ENCODE results near the gene CNTNAP5.

CNTNAP5 gene

GRCh38 chr2:124524155-124524915 is 499.2 kb downstream of the CNTNAP5 start:
- no peak for DNase-seq
- H3K4me1 ChIP-seq, result no peaks in the 10 kb centered on the region
- H3K4me3 ChIP-seq, result no peak overlapping the region
- intact Hi-C loops (cut with DNase I; ENCODE audit: low total_unique reads), result no loop called here
- no peak for TF ChIP-seq CTCF (IDR thresholded peaks at IDR 0.05)
- no peaks in the 10 kb centered on the region for H3K9me3 ChIP-seq
- H3K27ac ChIP-seq, result no peak overlapping the region
- no peaks in the 10 kb centered on the region for H3K36me3 ChIP-seq
- no peaks in the 10 kb centered on the region for H3K27me3 ChIP-seq

GRCh38 chr2:124526221-124526620 is 501.1 kb downstream of the CNTNAP5 start:
- Histone ChIP-seq H3K9me3 (no peaks in the 10 kb centered on the region), H3K27me3 (no peaks in the 10 kb centered on the region), H3K4me1 (no peaks in the 10 kb centered on the region), H3K36me3 (no peaks in the 10 kb centered on the region), H3K4me3 (no peak overlapping the region), H3K27ac (no peak overlapping the region)
- intact Hi-C loops (cut with DNase I; ENCODE audit: low total_unique reads), result no loop called here
- no peak for TF ChIP-seq CTCF (IDR thresholded peaks at IDR 0.05)
- no peak for DNase-seq

- Histone ChIP-seq H3K9me3 (no peaks in the 10 kb centered on the region), H3K36me3 (no peaks in the 10 kb centered on the region)
- intact Hi-C loops (cut with DNase I; ENCODE audit: low total_unique reads), result no loop called here
Observed at GRCh38 chr2:124530203-124530602, 505.1 kb downstream of the CNTNAP5 start.

GRCh38 chr2:124533226-124533954 is 508.3 kb downstream of the CNTNAP5 start:
- intact Hi-C loops (cut with DNase I; ENCODE audit: low total_unique reads), result no loop called here
- no peaks in the 10 kb centered on the region for H3K4me1 ChIP-seq
- DNase-seq, result no peak
- no peaks in the 10 kb centered on the region for H3K27me3 ChIP-seq
- no peak overlapping the region for H3K27ac ChIP-seq
- no peak for TF ChIP-seq CTCF (IDR thresholded peaks at IDR 0.05)
- H3K36me3 ChIP-seq, result no peaks in the 10 kb centered on the region
- no peaks in the 10 kb centered on the region for H3K9me3 ChIP-seq
- no peak overlapping the region for H3K4me3 ChIP-seq

More at GRCh38 chr2:124530203-124530602, 505.1 kb downstream of the CNTNAP5 start:
- no peak overlapping the region for H3K27ac ChIP-seq
- H3K27me3 ChIP-seq, result no peaks in the 10 kb centered on the region
- DNase-seq, result no peak
- no peak for TF ChIP-seq CTCF (IDR thresholded peaks at IDR 0.05)
- H3K4me3 ChIP-seq, result no peak overlapping the region
- no peaks in the 10 kb centered on the region for H3K4me1 ChIP-seq

- H3K36me3 ChIP-seq, result no peaks in the 10 kb centered on the region
- no peaks in the 10 kb centered on the region for H3K27me3 ChIP-seq
- H3K27ac ChIP-seq, result no peak overlapping the region
- no peaks in the 10 kb centered on the region for H3K4me1 ChIP-seq
- TF ChIP-seq CTCF (IDR thresholded peaks at IDR 0.05), result no peak
- H3K9me3 ChIP-seq, result no peaks in the 10 kb centered on the region
- intact Hi-C loops (cut with DNase I; ENCODE audit: low total_unique reads), result no loop called here
- DNase-seq, result no peak
- no peak overlapping the region for H3K4me3 ChIP-seq
Observed at GRCh38 chr2:124534028-124534427, 508.9 kb downstream of the CNTNAP5 start.

All from tibial artery (tissue), 4 donors.